Measurements from ENCODE around the gene GBP5. TPM values are rescaled to one million over a fixed set of nuclear protein-coding genes. Genes with fewer than 3 reads are reported as not detected.

The GBP5 gene
- polyA plus RNA-seq, 2 of the 4 experiments (the other 2 are of a cell fraction), result 0.04 TPM; not detected in 1

DNA sequence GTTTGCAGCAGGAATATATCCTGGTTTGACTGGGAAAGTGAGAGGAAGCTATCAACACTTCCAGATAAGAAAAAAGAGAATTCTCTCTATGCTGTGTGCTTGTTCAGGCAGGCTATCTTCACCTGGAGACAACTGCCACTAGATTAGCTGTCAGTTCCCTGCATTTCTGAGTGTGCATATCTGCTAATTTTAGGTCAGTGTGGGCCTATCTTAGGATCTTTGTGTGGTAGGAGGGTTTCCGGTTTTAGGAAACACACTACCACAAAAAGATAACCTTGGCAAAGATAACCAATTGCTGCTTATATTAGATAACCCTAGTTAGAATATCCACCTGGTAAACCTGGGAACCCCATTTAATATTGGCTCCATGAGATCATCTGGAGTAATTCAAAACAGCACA, 22.5 kb upstream of the GBP5 start (continued):
- TF ChIP-seq CHD2 (IDR thresholded peaks at IDR 0.05; ENCODE audit: low read length, partially characterized antibody), result no peak

GRCh38 chr1:89291276-89291675, 18.6 kb upstream of the GBP5 start:
- Histone ChIP-seq H3K4me2 (no peak overlapping the region), H3K27ac (no peak overlapping the region), H3K4me3 (no peak overlapping the region), H3K4me1 (no peaks in the 10 kb centered on the region), H3K9me3 (no peaks in the 10 kb centered on the region)
- FAIRE-seq (no peak), DNase-seq (ENCODE audit: low read depth in 1 of 2, low spot score in 1 of 2) (no peak), ATAC-seq (no peak)
- TF ChIP-seq, protein P1, sequence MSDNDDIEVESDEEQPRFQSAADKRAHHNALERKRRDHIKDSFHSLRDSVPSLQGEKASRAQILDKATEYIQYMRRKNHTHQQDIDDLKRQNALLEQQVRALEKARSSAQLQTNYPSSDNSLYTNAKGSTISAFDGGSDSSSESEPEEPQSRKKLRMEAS (IDR thresholded peaks at IDR 0.05), result no peak
- TF ChIP-seq TP53 (CRISPR knock-in tag; IDR thresholded peaks at IDR 0.05) (no peak), MAZ (IDR thresholded peaks at IDR 0.05; ENCODE audit: borderline replicate concordance, low read depth, low read length) (no peak), SREBF2 (IDR thresholded peaks at IDR 0.05) (no peak), CBX2 (IDR thresholded peaks at IDR 0.05; ENCODE audit: borderline replicate concordance, low read depth) (no peak), MAFK (IDR thresholded peaks at IDR 0.05; ENCODE audit: partially characterized antibody) (peak; percentile 61), HES2 (IDR thresholded peaks at IDR 0.05) (no peak)
- TF ChIP-seq, protein P2, sequence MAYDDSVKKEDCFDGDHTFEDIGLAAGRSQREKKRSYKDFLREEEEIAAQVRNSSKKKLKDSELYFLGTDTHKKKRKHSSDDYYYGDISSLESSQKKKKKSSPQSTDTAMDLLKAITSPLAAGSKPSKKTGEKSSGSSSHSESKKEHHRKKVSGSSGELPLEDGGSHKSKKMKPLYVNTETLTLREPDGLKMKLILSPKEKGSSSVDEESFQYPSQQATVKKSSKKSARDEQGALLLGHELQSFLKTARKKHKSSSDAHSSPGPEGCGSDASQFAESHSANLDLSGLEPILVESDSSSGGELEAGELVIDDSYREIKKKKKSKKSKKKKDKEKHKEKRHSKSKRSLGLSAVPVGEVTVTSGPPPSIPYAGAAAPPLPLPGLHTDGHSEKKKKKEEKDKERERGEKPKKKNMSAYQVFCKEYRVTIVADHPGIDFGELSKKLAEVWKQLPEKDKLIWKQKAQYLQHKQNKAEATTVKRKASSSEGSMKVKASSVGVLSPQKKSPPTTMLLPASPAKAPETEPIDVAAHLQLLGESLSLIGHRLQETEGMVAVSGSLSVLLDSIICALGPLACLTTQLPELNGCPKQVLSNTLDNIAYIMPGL (CRISPR knock-in tag; IDR thresholded peaks at IDR 0.05; ENCODE audit: borderline replicate concordance), result no peak
- POLR2A ChIA-PET, result no interaction called here
- CTCF ChIA-PET, result no interaction called here
- 12% methylated on average over 2 of the region's 2 CpGs for WGBS (ENCODE audit: missing lambda C conversion rate)

DNA sequence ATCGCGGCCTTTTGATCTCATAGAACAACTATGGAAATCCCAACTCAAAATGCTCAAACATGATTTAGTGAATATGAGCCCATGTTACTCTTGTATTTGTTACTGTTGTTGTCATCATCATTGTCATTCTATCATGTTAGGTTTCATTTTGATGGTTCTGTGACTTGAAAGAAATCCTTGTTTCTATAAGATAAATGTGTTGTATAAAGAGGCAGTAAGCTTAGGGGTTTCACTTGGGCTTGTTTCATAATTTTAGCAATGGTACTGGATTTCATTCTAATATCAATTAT, 15.3 kb upstream of the GBP5 start:
- Histone ChIP-seq H3K9me3 (no peaks in the 10 kb centered on the region), H3K4me2 (no peak overlapping the region), H3K27ac (no peak overlapping the region), H3K4me3 (no peak overlapping the region), H3K4me1 (no peaks in the 10 kb centered on the region)
- no peak for ATAC-seq
- WGBS (ENCODE audit: missing lambda C conversion rate), result 89% methylated on average over 2 of the region's 2 CpGs
- CTCF ChIA-PET, result no interaction called here
- POLR2A ChIA-PET, result no interaction called here
- no peak for FAIRE-seq
- no peak for DNase-seq (ENCODE audit: low read depth in 1 of 2, low spot score in 1 of 2)
- TF ChIP-seq KDM5A (IDR thresholded peaks at IDR 0.05) (no peak), TP53 (CRISPR knock-in tag; IDR thresholded peaks at IDR 0.05) (no peak), EHMT2 (IDR thresholded peaks at IDR 0.05; ENCODE audit: low read depth) (no peak), POLR2AphosphoS2 (conservative IDR thresholded peaks at IDR 0.05; ENCODE audit: low read length) (no peak), ZSCAN20 (CRISPR knock-in tag; IDR thresholded peaks at IDR 0.05) (no peak)

GRCh38 chr1:89287181-89288050, 14.8 kb upstream of the GBP5 start:
- DNase-seq (ENCODE audit: low read depth in 1 of 2, low spot score in 1 of 2) (no peak), ATAC-seq (no peak), FAIRE-seq (no peak)
- Histone ChIP-seq H3K4me3 (no peak overlapping the region), H3K4me1 (no peaks in the 10 kb centered on the region), H3K9me3 (no peaks in the 10 kb centered on the region), H3K4me2 (no peak overlapping the region), H3K27ac (no peak overlapping the region)
- ChIA-PET POLR2A (no interaction called here), CTCF (no interaction called here)
- WGBS (ENCODE audit: missing lambda C conversion rate), result 50% methylated on average over 5 of the region's 5 CpGs
- peak; percentile 88 for TF ChIP-seq MAFK (IDR thresholded peaks at IDR 0.05; ENCODE audit: partially characterized antibody)
- TF ChIP-seq, protein P3, sequence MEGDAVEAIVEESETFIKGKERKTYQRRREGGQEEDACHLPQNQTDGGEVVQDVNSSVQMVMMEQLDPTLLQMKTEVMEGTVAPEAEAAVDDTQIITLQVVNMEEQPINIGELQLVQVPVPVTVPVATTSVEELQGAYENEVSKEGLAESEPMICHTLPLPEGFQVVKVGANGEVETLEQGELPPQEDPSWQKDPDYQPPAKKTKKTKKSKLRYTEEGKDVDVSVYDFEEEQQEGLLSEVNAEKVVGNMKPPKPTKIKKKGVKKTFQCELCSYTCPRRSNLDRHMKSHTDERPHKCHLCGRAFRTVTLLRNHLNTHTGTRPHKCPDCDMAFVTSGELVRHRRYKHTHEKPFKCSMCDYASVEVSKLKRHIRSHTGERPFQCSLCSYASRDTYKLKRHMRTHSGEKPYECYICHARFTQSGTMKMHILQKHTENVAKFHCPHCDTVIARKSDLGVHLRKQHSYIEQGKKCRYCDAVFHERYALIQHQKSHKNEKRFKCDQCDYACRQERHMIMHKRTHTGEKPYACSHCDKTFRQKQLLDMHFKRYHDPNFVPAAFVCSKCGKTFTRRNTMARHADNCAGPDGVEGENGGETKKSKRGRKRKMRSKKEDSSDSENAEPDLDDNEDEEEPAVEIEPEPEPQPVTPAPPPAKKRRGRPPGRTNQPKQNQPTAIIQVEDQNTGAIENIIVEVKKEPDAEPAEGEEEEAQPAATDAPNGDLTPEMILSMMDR (IDR thresholded peaks at IDR 0.05), result no peak

All from A549 (cell line).